GM21786 (cell line): ENCODE measurements around the gene RUFY4.
A peak's percentile ranks its signal among the peaks of the same experiment; 100 is the strongest.

Experiments
- ATAC-seq: cut with Tn5 transposase; IDR thresholded peaks from one replicate; pipeline ENCODE4 v1.9.1; 2021; ENCODE audit not compliant: unreplicated experiment

RUFY4 gene

GRCh38 chr2:218059289-218059688 lies 9.8 kb upstream of the RUFY4 start:
- ATAC-seq: no peak

GRCh38 chr2:218060118-218060517 lies 8.9 kb upstream of the RUFY4 start:
- ATAC-seq: no peak

- ATAC-seq: no peak
These were observed 7.9 kb upstream of the RUFY4 start for GRCh38 chr2:218060950-218061660.

- ATAC-seq: peak; percentile 91
These were observed 5.6 kb upstream of the RUFY4 start for GRCh38 chr2:218063486-218063885.

- no peak for ATAC-seq
These were observed 5.2 kb upstream of the RUFY4 start for GRCh38 chr2:218063896-218064295.

GRCh38 chr2:218065239-218066006 lies 3.6 kb upstream of the RUFY4 start:
- ATAC-seq: no peak

- ATAC-seq: no peak
These were observed 2.0 kb upstream of the RUFY4 start for GRCh38 chr2:218066926-218067515.

- no peak for ATAC-seq
These were observed 1.5 kb upstream of the RUFY4 start for GRCh38 chr2:218067523-218067922.

- no peak for ATAC-seq
These were observed 700 bp downstream of the RUFY4 start for GRCh38 chr2:218069606-218070300.

- no peak for ATAC-seq
These were observed 1.5 kb downstream of the RUFY4 start for GRCh38 chr2:218070587-218070986.

GRCh38 chr2:218071218-218071937 lies 2.3 kb downstream of the RUFY4 start:
- no peak for ATAC-seq

- no peak for ATAC-seq
These were observed 2.9 kb downstream of the RUFY4 start for GRCh38 chr2:218072002-218072401.

- no peak for ATAC-seq
These were observed 3.5 kb downstream of the RUFY4 start for GRCh38 chr2:218072478-218073024.

GRCh38 chr2:218073185-218073584 lies 4.1 kb downstream of the RUFY4 start:
- ATAC-seq: no peak

- no peak for ATAC-seq
These were observed 5.0 kb downstream of the RUFY4 start for GRCh38 chr2:218074031-218074430.

- no peak for ATAC-seq
These were observed 7.1 kb downstream of the RUFY4 start for GRCh38 chr2:218075975-218076811.

- no peak for ATAC-seq
These were observed 8.6 kb downstream of the RUFY4 start for GRCh38 chr2:218077464-218078216.

GRCh38 chr2:218079943-218080913 lies 11.2 kb downstream of the RUFY4 start:
- ATAC-seq: no peak
